ENCODE measurements around the gene RPL35.
A peak's percentile ranks its signal among the peaks of the same experiment; 100 is the strongest.

RPL35 gene

GRCh38 chr9:124861342-124862229 is at the start of gene RPL35, which contains the start of gene ARPC5L:
RPL35 (minus strand) TSS chr9:124861957; CDS start chr9:124861912, 45 bp downstream.
ARPC5L (plus strand) TSS chr9:124862130; CDS start chr9:124869291, 7,161 bp downstream.
- peak; percentile 94 for DNase-seq

GRCh38 chr9:124908098-124908497 is 46.3 kb upstream of the RPL35 start:
- DNase-seq: no peak

DNA sequence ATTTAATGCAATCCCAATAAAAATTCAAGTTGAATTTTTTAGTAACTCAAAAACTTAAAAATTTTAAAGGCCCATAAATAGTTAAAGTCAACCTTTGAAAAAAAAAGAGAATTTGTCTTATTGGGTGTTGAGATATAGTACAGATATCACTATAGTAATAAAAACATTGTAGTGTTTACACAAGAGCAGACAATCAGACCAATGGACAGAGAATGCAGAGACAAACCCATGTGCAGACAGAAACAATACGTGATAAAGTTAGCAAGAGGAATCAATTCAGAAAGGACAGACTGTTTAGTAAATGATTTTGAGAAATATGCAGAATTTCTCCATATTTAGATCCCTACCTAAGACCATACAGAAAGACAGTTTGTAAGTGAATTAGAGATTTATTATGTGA is 45.2 kb upstream of the RPL35 start:
- no peak for DNase-seq

GRCh38 chr9:124899845-124900244 is 38.1 kb upstream of the RPL35 start:
- DNase-seq: no peak

- no peak for DNase-seq
Observed at GRCh38 chr9:124897570-124898460, 36.1 kb upstream of the RPL35 start.

DNA sequence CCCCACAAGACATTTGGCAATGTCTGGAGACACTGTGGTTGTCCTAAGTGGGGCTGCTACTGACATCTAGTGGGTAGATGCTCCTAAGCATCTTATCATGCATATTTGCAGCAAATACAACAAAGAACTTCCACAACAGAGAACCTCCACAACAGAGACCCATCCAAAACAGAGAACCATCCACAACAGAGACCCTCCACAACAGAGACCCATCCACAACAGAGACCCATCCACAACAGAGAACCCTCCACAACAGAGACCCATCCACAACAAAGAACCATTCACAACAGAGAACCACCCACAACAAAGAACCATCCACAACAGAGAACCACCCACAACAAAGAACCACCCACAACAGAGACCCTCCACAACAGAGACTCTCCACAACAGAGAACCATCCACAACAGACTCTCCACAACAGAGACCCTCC is 33.0 kb upstream of the RPL35 start:
- DNase-seq: peak; percentile 60

DNA sequence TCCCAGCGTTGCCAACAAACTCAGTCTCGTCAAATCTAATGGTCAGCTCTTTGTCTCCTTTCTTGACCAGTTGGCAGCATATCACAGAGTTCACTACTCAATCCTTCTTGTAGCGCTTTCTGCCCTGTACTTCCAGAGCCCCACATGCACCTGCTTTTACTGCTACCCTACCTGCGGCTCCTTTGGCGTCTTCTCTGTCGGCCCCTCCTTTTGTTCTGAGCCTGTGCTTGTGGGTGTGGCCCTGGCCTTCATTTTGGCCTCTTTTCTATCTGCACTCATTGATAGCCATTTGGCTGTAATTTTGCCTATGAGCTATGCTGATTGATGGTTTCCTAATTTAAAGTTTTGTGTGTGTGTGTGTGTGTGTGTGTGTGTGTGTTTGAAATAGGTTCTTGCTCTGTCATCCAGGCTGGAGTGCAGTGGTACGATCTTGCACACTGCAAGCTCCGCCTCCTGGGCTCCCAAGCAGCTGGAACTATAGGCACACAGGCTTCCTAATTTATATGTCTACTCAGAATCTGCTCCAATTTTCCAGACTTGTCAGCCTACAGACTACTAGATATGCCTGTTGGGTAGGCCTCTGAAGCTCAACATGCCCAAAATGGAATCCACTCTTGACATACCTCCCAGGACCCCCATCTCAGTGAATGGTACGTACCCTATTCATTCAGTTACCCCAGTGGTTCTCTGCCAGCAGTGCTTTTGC is 32.4 kb upstream of the RPL35 start:
- no peak for DNase-seq

DNA sequence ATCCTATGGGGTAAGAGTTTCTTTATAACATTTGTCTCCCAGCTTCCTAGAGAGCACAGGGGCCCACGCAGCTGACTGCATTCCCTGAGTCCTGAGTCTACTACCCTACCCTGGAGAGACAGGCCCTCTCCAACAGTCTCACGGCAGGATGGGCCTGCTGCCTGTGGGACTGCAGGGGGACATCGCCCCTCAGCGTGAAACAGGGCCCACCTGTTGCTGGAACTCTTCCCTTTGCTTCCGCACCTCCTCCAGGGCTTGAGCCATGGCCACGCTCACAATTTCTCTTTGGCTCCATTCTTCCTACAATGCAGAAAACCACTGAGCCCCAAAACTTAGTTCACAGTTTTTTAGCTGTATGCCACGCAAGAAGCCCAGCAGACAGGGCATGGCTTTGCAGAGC is 28.4 kb upstream of the RPL35 start:
- no peak for DNase-seq

GRCh38 chr9:124889006-124889405 is 27.2 kb upstream of the RPL35 start:
- DNase-seq: no peak

- DNase-seq: no peak
Observed at GRCh38 chr9:124887832-124888231, 26.1 kb upstream of the RPL35 start.

DNA sequence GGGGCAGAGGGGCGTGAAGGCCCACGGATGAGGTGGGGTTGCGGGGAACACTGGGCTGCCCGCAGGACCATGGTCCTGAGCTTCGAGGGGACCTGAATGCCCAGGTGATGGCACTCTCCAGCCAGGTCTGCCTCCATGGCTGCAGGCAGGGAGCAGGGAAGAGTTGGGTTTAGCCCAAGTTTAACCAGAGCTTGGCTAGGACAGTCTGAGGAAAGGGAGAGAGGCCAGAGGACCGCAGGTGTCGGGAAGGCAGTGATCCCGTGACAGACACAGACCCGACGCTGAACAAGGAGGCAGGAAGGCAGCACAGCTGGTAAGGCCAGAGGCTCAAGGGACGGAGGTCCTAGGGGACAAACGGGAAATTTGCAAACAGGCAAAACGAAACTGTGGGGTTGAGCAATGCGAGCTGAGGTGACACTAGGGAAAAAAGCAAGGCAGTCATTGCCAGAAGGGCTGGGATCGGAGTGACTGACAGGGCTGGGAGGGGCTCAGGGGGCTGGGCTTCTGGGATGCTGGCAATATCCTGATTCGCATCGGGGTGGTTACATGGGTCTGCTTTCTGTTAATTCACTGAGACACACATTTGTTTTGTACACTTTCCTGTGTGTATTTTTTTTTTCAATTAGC is 25.2 kb upstream of the RPL35 start:
- DNase-seq: no peak

DNA sequence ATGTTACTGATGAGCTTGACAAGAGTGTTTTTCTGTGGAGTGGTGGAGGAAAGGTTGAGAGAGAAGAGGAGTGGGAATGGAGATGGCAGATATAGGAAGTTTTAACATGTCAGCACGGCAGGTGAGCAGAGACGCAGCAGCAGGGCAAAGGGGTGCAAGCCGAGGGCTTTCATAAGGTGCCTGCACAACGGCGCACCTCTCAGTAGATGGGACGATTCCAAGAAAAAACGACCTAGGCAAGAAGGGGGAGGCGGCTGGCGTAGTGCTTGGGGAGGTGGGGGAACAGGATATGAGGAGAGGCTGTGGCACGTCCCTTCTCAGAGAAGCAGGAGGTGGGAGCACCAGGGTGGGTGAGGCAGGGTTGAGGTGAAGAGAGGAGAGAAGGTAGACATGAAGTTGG is 24.7 kb upstream of the RPL35 start:
- DNase-seq: no peak

- no peak for DNase-seq
Observed at GRCh38 chr9:124885551-124885950, 23.8 kb upstream of the RPL35 start.

GRCh38 chr9:124884376-124884775 is 22.6 kb upstream of the RPL35 start:
- DNase-seq: no peak

- no peak for DNase-seq
Observed at GRCh38 chr9:124882231-124882630, 20.5 kb upstream of the RPL35 start.

DNA sequence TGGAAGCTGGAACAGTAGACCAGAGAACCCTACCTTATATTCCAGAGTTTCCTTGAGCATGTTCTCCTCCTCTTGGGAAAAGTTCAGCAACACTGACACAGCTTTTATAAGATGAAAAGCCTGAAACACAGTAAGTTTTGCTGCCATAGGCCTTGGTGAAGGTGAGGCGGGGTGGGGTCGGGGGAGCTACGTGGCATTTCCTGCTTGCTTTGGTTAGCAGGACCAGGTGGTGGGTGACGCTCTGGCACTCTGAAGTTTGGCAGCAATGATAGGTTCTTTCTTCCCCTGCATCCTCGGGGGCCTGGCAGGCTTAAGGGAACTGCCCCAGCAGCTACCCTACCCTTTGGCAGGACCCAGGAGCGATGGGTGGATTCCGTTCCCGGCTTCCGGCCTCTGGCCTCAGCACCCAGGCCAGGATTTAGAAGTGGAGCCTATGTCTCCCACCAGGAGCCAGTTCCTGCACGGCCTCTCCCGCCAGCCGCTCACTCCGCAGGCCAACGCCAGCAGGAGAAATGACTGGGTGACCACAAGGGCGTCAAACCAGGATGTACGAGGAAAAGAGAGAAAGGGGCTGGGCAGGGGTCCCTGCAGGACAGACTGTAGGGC is 19.5 kb upstream of the RPL35 start:
- DNase-seq: no peak

GRCh38 chr9:124880501-124880900 is 18.7 kb upstream of the RPL35 start:
- no peak for DNase-seq

DNA sequence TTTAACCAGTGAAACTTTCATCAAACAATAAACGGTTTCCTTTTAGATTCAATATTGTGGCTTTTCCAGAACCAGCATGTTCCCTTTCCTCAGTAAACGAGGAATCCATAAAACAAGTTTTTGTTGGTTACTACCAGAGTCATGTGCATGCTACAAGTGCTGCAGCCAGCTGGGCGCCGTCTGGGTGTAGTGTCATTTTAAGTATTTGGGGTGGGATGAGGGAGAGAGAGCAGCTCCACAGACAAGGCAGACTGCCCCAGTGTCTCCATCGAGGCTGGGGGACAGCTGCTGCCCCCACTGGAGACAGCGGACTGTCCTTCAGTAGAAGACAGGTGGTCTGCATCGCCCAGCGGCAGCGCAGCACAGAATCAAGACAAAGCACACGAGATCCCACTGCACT is 17.5 kb upstream of the RPL35 start:
- DNase-seq: no peak

GRCh38 chr9:124878518-124878917 is 16.8 kb upstream of the RPL35 start:
- DNase-seq: no peak

DNA sequence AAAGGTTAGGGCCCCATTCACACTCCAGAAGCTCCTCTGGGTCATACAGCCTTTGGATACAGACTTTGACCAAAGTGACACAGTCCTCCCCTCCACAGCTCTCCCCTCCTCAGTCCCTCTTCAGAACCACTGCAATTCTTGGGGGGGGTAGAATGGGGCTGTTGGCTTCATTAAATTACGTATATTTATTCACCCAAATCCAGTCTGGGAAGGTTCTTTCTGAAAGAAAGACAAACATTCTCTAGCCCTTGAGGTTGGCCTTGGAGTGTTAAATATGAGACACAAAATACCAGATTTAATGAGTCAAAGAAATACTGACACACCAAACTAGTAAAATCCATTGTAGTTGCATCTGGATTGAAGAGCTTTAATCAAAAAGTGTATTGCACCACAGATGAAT is 16.3 kb upstream of the RPL35 start:
- no peak for DNase-seq

- DNase-seq: no peak
Observed at GRCh38 chr9:124877021-124877782, 15.4 kb upstream of the RPL35 start.
